GM15510 (cell line): Measurements from ENCODE around the gene STX3.

Experiments
- POLR2A ChIP-seq: IDR thresholded peaks from 3 replicates; pipeline ENCODE4 v1.6.1; 2011; ENCODE audit warnings: borderline replicate concordance; ENCODE audit not compliant: insufficient read length; ENCODE audit errors: extremely low read depth

Gene STX3

DNA sequence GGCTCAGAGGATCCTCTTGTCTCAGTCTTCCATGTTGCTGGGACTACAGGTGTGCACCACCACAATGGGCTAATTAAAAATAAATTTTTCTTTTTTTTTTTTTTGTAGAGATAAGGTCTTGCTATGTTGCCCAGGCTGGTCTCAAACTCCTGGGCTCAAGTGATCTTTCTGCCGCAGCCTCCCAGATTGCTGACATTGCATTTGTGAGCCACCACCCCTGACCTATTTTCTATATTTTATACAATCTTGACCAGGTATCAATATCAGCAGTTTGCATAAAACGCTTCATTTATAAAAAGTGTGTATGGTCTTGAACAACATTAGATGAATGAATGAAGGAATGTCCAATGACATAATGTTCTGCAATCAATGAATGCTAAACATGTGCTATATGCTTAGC, 9.1 kb upstream of the STX3 start:
- no peak for TF ChIP-seq POLR2A

GRCh38 chr11:59753650-59754493, 1.3 kb upstream of the STX3 start:
- no peak for TF ChIP-seq POLR2A

DNA sequence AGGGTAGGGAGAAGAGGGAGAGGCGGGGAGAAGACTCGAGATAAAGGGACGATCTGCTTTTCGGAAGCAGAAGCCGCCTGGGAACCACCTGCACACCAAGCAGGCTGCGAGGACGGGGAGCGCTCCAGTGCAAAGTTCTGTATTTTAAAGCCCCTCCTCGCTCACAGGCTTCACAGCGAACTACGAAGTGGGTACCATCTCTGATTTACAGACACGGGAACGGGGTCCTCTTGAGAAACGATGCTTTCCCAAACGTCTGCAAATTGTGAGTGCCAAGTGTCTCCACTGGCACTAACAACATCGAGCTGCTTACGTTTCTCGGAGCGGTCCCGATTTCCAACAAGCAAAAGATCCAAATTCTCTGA, 700 bp upstream of the STX3 start:
- TF ChIP-seq POLR2A: no peak

DNA sequence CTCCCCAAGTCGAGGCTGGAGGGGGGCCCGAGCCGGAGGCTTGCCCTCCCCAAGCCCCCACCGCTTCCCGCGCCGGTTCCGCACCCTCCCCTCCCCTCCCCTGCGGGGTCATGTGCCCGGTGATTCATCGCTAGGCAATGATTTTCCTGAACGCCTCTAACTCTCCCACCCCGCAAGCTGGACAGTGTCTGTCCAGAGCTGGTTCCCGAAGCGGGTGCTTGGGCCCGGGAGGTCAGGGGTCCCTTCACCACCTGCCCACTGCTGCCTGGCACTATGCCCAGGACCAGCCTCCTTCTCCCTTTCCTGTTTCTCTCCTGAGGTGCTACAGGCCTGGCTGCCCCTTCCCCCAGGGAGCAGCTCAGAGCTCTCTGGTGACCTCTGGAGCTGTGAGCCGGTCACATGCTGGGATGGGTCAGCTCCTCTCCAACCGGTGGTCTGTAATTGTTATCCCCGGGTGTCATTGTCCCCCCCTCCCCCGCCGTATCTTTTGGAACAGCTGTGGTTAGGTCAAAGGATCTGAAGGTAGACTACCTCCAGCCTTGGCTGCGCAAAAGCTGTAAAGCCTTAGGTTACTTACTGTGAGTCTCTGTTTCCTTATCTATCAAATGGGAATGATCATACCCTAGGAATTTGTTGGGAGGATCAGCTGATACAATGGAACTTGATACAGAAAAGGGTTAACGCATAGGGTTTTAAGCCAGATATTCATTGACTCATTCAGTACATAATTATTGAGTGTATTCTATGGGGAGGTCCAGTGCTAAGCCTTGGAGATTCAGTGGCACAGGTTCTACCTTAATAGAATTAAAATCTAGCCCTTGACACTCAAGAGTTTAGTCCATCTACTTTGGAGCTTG, 753 bp downstream of the STX3 start:
- TF ChIP-seq POLR2A: no peak

DNA sequence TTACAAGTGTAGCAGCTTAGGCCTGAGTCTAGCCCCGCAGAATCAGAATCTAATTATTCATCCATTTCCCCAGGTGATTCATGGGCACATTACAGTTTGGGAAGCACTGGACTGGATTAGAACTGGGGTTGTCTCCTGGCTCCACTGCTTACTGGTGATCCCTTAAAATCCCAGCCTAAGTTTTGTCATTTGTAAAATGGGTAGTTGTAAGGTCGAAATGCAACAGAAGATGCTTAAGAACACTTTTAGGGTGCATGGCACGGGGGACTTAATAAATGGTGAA, 1.3 kb downstream of the STX3 start:
- TF ChIP-seq POLR2A: no peak

DNA sequence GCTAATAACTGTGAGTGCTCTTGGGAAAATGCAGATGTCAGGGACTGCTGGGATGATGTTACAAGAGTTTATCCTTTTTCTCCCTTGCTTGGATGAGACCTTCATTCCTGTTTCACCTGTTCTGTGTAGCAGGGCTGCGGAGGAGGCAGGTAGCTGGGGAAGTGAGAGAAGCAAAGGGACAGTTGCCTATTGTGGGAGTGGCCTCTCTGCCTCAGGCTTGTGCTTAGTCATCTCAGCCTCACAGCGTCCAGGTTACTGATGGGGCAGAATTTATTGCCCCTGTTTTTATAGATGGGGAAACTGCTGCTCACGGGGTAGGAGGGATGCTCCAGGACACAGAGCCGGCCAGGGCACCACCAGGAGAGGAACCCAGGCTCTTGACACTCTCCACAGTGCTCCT, 1.7 kb downstream of the STX3 start:
- no peak for TF ChIP-seq POLR2A

DNA sequence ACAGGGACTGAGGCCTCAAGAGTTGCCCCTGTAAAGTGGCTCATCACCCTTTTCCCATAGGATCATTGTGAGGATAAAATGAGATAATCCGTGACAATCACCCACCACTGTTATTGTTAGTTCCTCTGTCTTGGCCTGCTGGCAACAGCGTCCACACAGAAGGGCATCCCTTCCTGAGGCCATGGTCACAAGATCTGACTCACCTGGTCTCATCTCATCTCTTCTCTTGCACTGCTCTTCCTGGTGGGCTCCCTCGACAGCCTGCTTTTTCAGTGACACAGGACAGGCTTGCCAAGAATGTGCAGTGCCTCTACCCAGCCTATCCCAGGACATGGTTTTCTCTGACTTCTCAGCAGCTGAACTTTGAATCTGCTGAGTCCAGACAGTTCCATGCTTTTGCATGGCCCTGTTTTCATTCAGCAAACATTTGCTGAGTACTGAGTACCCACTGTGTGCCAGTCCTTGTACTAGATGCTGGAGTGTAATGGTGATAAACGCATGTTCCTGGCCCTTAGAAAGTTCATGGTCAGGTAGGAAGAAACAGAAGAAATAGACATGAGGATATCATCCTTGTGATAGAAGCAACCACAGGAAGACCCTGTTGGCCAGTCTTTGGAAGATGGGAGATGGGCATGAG, 3.3 kb downstream of the STX3 start:
- TF ChIP-seq POLR2A: no peak

- no peak for TF ChIP-seq POLR2A
These were observed 4.7 kb downstream of the STX3 start for GRCh38 chr11:59759900-59760299.

DNA sequence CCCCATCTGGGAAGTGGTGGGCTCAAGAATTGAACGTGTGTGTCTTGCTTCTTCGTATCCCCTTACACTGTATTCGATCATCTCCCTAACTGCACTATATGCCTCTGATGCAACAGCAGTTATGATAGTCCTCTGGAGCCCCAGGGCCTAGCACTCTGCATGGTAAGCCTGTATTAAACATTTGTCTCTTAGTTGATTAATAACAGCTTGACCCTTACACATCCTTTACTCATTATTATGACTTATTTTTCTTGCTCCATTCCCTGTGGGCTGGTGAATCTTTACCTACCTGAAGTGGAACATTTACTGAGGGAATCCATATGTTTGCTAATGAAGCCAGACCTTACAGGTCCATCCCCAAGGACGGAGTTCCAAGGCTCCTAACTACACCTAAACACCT, 5.6 kb downstream of the STX3 start:
- TF ChIP-seq POLR2A: no peak

- TF ChIP-seq POLR2A: no peak
These were observed 6.8 kb downstream of the STX3 start for GRCh38 chr11:59761993-59762392.

DNA sequence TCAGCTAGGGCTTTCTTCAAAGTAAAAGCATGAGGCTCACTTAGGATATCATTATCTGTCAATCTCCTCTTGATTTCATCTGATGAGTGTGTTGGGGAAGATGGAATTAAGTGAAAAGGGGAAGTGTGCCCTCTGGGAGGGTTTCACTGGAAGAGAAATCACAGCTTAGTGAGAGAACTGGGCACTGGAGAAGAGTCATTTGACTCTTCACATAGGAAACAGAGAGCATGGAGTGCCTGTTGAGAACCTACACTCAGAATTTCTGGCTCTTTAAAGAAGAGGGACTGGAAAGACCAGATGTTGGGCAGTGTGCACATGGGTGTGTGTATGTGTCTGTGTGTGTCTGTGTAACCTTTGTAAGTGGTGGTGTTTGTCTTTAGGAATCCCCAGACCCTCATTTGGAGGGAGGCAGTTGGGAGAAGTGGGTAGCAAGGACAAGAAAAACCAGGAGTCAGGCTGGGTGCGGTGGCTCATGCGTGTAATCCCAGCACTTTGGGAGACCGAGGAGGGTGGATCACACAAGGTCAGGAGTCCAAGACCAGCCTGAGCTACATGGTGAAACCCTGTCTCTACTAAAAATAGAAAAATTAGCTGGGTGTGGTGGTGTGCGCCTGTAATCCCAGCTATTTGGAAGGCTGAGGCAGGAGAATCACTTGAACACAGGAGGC, 10.0 kb downstream of the STX3 start:
- TF ChIP-seq POLR2A: no peak

- no peak for TF ChIP-seq POLR2A
These were observed 11.5 kb downstream of the STX3 start for GRCh38 chr11:59766542-59767224.

GRCh38 chr11:59767225-59767611, 12.0 kb downstream of the STX3 start:
- no peak for TF ChIP-seq POLR2A

GRCh38 chr11:59769111-59769510, 13.9 kb downstream of the STX3 start:
- no peak for TF ChIP-seq POLR2A
